ENCODE results near the gene DNAJC1. TPM values are rescaled to one million over a fixed set of nuclear protein-coding genes. Genes with fewer than 3 reads are reported as not detected.
A peak's percentile ranks its signal among the peaks of the same experiment; 100 is the strongest.

DNAJC1 gene
- total RNA-seq, 1 donor from 2014 or later = 66.8 TPM

GRCh38 chr10:21715531-21716195 lies 287.9 kb downstream of the DNAJC1 start:
- H3K4me3 ChIP-seq (ENCODE audit: insufficient read depth, low read depth, low read length) = no peak overlapping the region
- Mint-ChIP-seq H3K4me3 (ENCODE audit: unreplicated experiment) (no peak overlapping the region), H3K27me3 (ENCODE audit: low read depth, unreplicated experiment) (no peaks in the 10 kb centered on the region), H3K4me1 (ENCODE audit: low read depth, unreplicated experiment) (peaks cover 16% of the 10 kb centered on the region), H3K27ac (ENCODE audit: unreplicated experiment) (no peak overlapping the region), H3K9me3 (ENCODE audit: unreplicated experiment) (no peaks in the 10 kb centered on the region), H3K36me3 (ENCODE audit: low read depth, unreplicated experiment) (peaks cover 6% of the 10 kb centered on the region)
- no peak overlapping the region for H2AFZ ChIP-seq (ENCODE audit: low read depth, low read length)
- peak overlapping the region; percentile 9 for H3K4me2 ChIP-seq (ENCODE audit: low read length)
- H3K36me3 ChIP-seq (ENCODE audit: insufficient read depth, low read length) = peaks cover 14% of the 10 kb centered on the region
- H3K9ac ChIP-seq (ENCODE audit: low read length) = no peak overlapping the region
- H3K9me3 ChIP-seq (ENCODE audit: insufficient read depth, low read depth, low read length) = no peaks in the 10 kb centered on the region
- H3K79me2 ChIP-seq (ENCODE audit: insufficient read depth, low read length) = peaks cover 3% of the 10 kb centered on the region
- no peak for TF ChIP-seq EZH2 (IDR thresholded peaks at IDR 0.05; ENCODE audit: insufficient read depth, low read length)
- TF ChIP-seq CTCF (IDR thresholded peaks at IDR 0.05; ENCODE audit: insufficient read depth, low read depth, low read length) = no peak
- H4K20me1 ChIP-seq (ENCODE audit: insufficient read depth, low read length) = peaks cover 30% of the 10 kb centered on the region
- H3K27ac ChIP-seq (ENCODE audit: low read depth, low read length) = peak overlapping the region; percentile 25
- peak; percentile 45 for DNase-seq (ENCODE audit: low read depth)
- no peaks in the 10 kb centered on the region for H3K27me3 ChIP-seq (ENCODE audit: insufficient read depth, low read length)
- H3K4me1 ChIP-seq (ENCODE audit: insufficient read depth, low read length) = peaks cover 9% of the 10 kb centered on the region
- no peak for FAIRE-seq

- Histone ChIP-seq H2AFZ (ENCODE audit: low read depth, low read length) (no peak overlapping the region), H4K20me1 (ENCODE audit: insufficient read depth, low read length) (peaks cover 38% of the 10 kb centered on the region), H3K79me2 (ENCODE audit: insufficient read depth, low read length) (peaks cover 17% of the 10 kb centered on the region), H3K4me3 (ENCODE audit: insufficient read depth, low read depth, low read length) (no peak overlapping the region), H3K27ac (ENCODE audit: low read depth, low read length) (no peak overlapping the region), H3K27me3 (ENCODE audit: insufficient read depth, low read length) (no peaks in the 10 kb centered on the region), H3K4me2 (ENCODE audit: low read length) (no peak overlapping the region), H3K4me1 (ENCODE audit: insufficient read depth, low read length) (peaks cover 9% of the 10 kb centered on the region), H3K9me3 (ENCODE audit: insufficient read depth, low read depth, low read length) (no peaks in the 10 kb centered on the region), H3K36me3 (ENCODE audit: insufficient read depth, low read length) (peaks cover 16% of the 10 kb centered on the region), H3K9ac (ENCODE audit: low read length) (no peak overlapping the region)
- peaks cover 2% of the 10 kb centered on the region for H3K9me3 Mint-ChIP-seq (ENCODE audit: unreplicated experiment)
- no peak overlapping the region for H3K4me3 Mint-ChIP-seq (ENCODE audit: unreplicated experiment)
- H3K4me1 Mint-ChIP-seq (ENCODE audit: low read depth, unreplicated experiment) = peaks cover 17% of the 10 kb centered on the region
- FAIRE-seq (no peak), DNase-seq (ENCODE audit: low read depth) (no peak)
- H3K27ac Mint-ChIP-seq (ENCODE audit: unreplicated experiment) = no peak overlapping the region
- H3K27me3 Mint-ChIP-seq (ENCODE audit: low read depth, unreplicated experiment) = no peaks in the 10 kb centered on the region
- H3K36me3 Mint-ChIP-seq (ENCODE audit: low read depth, unreplicated experiment) = peaks cover 10% of the 10 kb centered on the region
- no peak for TF ChIP-seq CTCF (IDR thresholded peaks at IDR 0.05; ENCODE audit: insufficient read depth, low read depth, low read length)
- no peak for TF ChIP-seq EZH2 (IDR thresholded peaks at IDR 0.05; ENCODE audit: insufficient read depth, low read length)
Measured at GRCh38 chr10:21712975-21713374, 290.6 kb downstream of the DNAJC1 start.

GRCh38 chr10:21707498-21707897 lies 296.0 kb downstream of the DNAJC1 start:
- DNase-seq (ENCODE audit: low read depth) (no peak), FAIRE-seq (no peak)
- no peak overlapping the region for H3K9ac ChIP-seq (ENCODE audit: low read length)
- H2AFZ ChIP-seq (ENCODE audit: low read depth, low read length) = no peak overlapping the region
- TF ChIP-seq EZH2 (IDR thresholded peaks at IDR 0.05; ENCODE audit: insufficient read depth, low read length) (no peak), CTCF (IDR thresholded peaks at IDR 0.05; ENCODE audit: insufficient read depth, low read depth, low read length) (no peak)
- H3K4me1 ChIP-seq (ENCODE audit: insufficient read depth, low read length) = no peaks in the 10 kb centered on the region
- H3K27ac Mint-ChIP-seq (ENCODE audit: unreplicated experiment) = no peak overlapping the region
- H3K27me3 ChIP-seq (ENCODE audit: insufficient read depth, low read length) = no peaks in the 10 kb centered on the region
- peaks cover 6% of the 10 kb centered on the region for H3K36me3 Mint-ChIP-seq (ENCODE audit: low read depth, unreplicated experiment)
- H3K27ac ChIP-seq (ENCODE audit: low read depth, low read length) = no peak overlapping the region
- no peaks in the 10 kb centered on the region for H3K9me3 ChIP-seq (ENCODE audit: insufficient read depth, low read depth, low read length)
- no peak overlapping the region for H3K4me2 ChIP-seq (ENCODE audit: low read length)
- no peak overlapping the region for H3K4me3 ChIP-seq (ENCODE audit: insufficient read depth, low read depth, low read length)
- H3K79me2 ChIP-seq (ENCODE audit: insufficient read depth, low read length) = peaks cover 60% of the 10 kb centered on the region
- H3K9me3 Mint-ChIP-seq (ENCODE audit: unreplicated experiment) = peaks cover 2% of the 10 kb centered on the region
- H3K27me3 Mint-ChIP-seq (ENCODE audit: low read depth, unreplicated experiment) = no peaks in the 10 kb centered on the region
- H3K4me3 Mint-ChIP-seq (ENCODE audit: unreplicated experiment) = no peak overlapping the region
- peaks cover 4% of the 10 kb centered on the region for H3K36me3 ChIP-seq (ENCODE audit: insufficient read depth, low read length)
- peaks cover 64% of the 10 kb centered on the region for H4K20me1 ChIP-seq (ENCODE audit: insufficient read depth, low read length)
- peaks cover 18% of the 10 kb centered on the region for H3K4me1 Mint-ChIP-seq (ENCODE audit: low read depth, unreplicated experiment)

Measured in astrocyte (in vitro differentiated cells and primary cell).